GM12875 (cell line): Measurements from ENCODE around the gene NR6A1.

ENCODE experiments used
- H3K4me3 ChIP-seq: one replicate; pipeline ENCODE4 v1.5.1; 2011; ENCODE audit warnings: low read depth, low read length, control low read depth
- CTCF ChIP-seq: IDR thresholded peaks from 2 replicates; pipeline ENCODE4 v1.5.1; 2011; ENCODE audit warnings: low read depth, mild to moderate bottlenecking, control low read depth, inconsistent platforms, low read length, moderate library complexity, borderline replicate concordance; ENCODE audit not compliant: insufficient read depth

The NR6A1 gene

DNA sequence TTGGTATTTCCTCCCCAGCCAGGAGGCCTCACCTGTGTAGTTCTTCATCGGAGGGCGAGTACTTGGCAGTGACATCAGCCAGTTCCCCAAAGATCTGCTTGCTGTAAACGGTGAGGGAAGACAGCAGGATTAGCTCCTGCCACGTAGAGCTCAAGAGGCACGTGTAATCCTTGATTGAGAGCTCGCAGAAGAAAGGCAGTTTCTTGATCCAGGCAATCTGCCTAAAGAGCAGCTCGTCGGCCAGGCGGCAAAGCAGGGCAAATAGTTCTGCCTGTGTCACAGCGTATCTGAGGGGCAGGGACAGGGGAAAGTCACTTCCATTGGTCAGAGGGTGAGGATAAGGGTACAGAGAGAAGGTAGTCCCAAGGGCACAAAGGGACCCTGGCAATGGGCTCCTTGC is 235.3 kb downstream of the NR6A1 start:
- no peak for TF ChIP-seq CTCF
- H3K4me3 ChIP-seq: no peak overlapping the region

GRCh38 chr9:124532897-124533296 is 238.2 kb downstream of the NR6A1 start:
- H3K4me3 ChIP-seq: no peak overlapping the region
- 0 out of 2 replicates have a peak, but pooled peaks have one; percentile 3 for TF ChIP-seq CTCF

- no peak for TF ChIP-seq CTCF
Observed at GRCh38 chr9:124531115-124531514, 240.0 kb downstream of the NR6A1 start.

DNA sequence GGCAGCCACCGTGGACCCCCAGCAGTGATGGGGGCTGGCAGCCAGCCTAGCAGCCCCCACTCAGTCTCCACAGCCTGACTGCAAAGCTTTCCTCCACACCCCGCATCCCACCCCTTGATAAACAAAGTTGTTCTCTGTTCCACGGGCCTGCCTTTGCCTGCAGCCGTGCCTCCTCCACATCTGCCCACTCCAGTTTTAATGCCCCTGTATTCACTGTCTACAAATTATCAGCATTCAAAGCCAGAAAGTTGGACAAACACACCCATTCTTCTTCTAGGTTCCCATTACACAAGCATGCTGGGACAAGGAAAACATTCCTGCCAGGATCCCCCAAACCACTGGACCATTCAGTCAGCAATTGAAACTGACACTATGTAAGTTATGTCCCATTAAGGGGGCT is 240.9 kb downstream of the NR6A1 start:
- no peak for TF ChIP-seq CTCF
- no peak overlapping the region for H3K4me3 ChIP-seq

More at GRCh38 chr9:124531115-124531514, 240.0 kb downstream of the NR6A1 start:
- H3K4me3 ChIP-seq: no peak overlapping the region

DNA sequence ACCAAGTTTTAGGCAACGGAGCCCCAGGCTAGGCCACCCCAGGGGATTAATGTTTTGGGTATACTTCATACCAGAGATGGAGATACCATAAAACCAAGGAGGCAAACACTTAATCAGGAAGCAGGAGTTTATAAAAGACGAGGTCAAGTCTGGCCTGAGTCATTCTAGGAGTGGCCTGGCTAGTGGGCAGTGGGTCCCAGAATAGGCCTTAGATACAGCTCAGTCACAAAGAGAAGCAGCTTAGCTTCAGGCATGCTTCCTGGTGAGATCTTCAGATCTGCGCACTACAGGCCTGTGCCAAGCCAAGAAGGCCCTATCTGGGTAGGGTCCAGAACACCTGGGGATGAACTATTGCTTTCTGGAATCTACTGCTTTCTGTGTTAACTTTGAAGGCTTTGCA is 243.3 kb downstream of the NR6A1 start:
- TF ChIP-seq CTCF: no peak

DNA sequence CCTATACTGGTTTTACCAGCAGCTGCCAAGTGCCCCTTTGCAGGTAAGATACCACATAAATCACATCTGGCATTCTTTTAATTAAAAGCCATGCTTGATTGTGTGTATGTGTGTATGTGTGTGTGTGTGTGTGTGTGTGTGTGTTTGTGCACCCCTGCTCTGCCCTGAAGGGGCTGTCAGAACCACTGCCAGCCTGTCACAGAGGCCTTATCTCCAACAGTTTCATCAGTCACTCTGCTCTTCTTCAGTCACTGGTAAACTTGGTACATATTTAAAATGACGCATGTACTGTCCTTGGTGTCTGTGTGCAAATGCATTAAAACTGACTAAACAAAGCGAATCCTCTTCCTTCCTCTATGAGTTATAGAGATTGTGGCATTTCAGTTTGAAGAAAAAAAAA is 244.9 kb downstream of the NR6A1 start:
- H3K4me3 ChIP-seq: no peak overlapping the region
- TF ChIP-seq CTCF: no peak

More for the DNA sequence above, 243.3 kb downstream of the NR6A1 start:
- H3K4me3 ChIP-seq: no peak overlapping the region

DNA sequence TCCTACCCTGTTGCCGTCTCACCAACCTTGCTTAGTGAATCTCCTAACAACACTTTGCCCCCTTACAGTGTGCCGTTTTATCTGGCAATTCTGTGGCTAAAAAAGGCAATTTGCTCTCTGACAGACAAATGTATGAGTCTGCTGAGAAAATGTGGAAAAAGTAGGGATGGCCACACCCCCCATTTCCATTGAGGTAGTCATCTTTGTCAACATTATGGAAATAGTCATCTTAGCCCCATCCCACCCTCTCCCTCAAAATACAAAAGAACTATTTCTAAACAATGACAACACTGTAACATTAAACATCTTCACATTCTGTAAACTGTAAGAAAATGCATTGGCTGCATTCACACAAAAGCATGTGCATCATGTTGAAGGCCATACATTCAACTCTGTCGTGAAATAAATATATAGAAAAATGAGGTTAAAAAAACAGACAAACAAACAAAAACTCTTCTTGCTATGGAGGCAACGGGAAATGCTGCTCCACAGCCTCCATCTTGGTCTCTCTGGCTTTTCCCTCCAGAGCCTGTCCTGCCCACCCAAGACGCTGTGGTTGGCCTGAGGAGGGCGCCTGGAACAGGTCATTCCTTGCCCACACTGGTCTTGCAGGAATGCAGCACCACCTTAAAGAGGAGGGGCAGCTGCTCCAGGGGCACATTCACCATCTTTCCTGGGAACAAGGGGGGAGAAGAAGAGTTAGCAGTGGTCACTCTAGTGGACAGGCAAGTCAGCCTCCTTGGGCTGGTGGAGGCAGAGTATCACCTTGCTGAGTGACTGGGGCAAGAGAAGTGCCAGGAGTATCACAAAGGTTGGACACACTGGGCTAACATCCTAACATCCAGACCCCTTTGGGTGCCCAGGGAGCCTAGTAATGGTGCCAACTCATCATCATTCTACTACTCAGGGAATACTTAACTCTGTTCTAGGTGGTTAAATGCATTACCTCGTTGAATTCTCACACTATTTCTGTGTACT is 248.7 kb downstream of the NR6A1 start:
- no peak overlapping the region for H3K4me3 ChIP-seq

More for the DNA sequence above, 248.7 kb downstream of the NR6A1 start:
- TF ChIP-seq CTCF: no peak
